Measurements from ENCODE around the gene CROCC. TPM values are rescaled to one million over a fixed set of nuclear protein-coding genes. Genes with fewer than 3 reads are reported as not detected.

Gene CROCC
- total RNA-seq, 1 donor from 2014 or later, result 52.6 TPM

DNA sequence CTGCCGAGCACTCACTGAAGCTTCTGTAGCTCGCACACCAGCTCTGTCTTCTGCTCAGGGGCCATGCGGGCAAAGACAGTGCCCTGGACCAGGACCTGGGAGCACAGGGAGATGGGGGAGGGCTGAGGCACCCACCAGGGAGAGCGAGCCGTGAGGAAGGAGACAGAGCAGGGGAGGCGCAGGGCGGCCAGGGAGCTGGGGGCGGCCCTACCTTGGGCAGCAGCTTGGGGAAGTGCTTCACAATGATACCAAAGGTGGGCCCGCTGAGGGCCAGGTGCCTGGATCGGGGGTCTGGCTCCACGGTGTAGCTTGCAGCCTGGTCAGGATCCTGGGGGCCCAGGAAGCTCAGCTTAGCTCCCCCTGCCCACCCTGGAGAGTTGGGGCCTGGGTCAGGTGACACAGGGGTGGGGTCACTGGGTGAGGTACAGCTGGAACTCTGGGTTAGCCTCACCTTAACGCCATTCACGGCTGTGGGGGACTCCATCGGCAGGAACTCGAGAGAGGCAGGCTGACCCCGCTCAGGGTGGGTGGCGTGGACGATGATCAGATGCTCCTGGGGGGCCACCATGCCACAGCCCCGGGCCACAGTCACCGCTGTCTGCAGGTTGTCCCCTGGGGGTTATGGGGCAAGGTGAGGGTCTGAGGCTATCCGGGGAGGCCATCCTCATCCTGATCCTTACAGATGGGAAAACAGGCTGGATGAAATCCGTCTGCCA, 68.1 kb downstream of the CROCC start:
- H3K27ac Mint-ChIP-seq (ENCODE audit: unreplicated experiment), result no peak overlapping the region
- H3K27me3 Mint-ChIP-seq (ENCODE audit: low read depth), result no peaks in the 10 kb centered on the region
- H3K4me1 Mint-ChIP-seq, result no peaks in the 10 kb centered on the region
- H3K9me3 Mint-ChIP-seq, result no peaks in the 10 kb centered on the region
- no peak overlapping the region for H3K4me3 Mint-ChIP-seq
- TF ChIP-seq, protein P1, sequence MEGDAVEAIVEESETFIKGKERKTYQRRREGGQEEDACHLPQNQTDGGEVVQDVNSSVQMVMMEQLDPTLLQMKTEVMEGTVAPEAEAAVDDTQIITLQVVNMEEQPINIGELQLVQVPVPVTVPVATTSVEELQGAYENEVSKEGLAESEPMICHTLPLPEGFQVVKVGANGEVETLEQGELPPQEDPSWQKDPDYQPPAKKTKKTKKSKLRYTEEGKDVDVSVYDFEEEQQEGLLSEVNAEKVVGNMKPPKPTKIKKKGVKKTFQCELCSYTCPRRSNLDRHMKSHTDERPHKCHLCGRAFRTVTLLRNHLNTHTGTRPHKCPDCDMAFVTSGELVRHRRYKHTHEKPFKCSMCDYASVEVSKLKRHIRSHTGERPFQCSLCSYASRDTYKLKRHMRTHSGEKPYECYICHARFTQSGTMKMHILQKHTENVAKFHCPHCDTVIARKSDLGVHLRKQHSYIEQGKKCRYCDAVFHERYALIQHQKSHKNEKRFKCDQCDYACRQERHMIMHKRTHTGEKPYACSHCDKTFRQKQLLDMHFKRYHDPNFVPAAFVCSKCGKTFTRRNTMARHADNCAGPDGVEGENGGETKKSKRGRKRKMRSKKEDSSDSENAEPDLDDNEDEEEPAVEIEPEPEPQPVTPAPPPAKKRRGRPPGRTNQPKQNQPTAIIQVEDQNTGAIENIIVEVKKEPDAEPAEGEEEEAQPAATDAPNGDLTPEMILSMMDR (conservative IDR thresholded peaks at IDR 0.05), result no peak
- DNase-seq (ENCODE audit: low read depth, low spot score), result no peak
- no peaks in the 10 kb centered on the region for H3K36me3 Mint-ChIP-seq (ENCODE audit: low read depth)

DNA sequence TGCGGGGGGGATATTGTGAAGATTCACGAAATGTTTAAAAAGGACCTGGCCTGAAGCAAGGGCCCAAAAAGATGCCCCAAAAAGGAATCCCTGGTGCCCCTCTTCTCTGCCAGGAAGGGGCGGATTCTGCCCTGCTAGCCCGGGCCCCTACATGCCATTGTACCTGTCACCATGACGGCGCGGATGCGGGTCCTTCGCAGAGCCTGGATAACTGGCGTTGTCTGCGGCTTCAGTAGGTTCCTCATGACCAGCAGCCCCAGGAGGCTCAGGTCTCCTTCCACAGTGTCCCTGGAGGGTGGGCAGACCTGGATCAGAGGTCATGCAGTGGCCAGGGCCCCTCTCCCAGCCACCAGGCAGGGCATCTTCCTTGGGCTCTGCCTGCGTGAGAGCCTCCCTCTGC, 69.8 kb downstream of the CROCC start:
- no peaks in the 10 kb centered on the region for H3K27me3 Mint-ChIP-seq (ENCODE audit: low read depth)
- TF ChIP-seq, protein P1 (conservative IDR thresholded peaks at IDR 0.05), result no peak
- no peaks in the 10 kb centered on the region for H3K4me1 Mint-ChIP-seq
- H3K4me3 Mint-ChIP-seq, result no peak overlapping the region
- DNase-seq (ENCODE audit: low read depth, low spot score), result no peak
- H3K9me3 Mint-ChIP-seq, result no peaks in the 10 kb centered on the region
- H3K36me3 Mint-ChIP-seq (ENCODE audit: low read depth), result no peaks in the 10 kb centered on the region
- no peak overlapping the region for H3K27ac Mint-ChIP-seq (ENCODE audit: unreplicated experiment)

DNA sequence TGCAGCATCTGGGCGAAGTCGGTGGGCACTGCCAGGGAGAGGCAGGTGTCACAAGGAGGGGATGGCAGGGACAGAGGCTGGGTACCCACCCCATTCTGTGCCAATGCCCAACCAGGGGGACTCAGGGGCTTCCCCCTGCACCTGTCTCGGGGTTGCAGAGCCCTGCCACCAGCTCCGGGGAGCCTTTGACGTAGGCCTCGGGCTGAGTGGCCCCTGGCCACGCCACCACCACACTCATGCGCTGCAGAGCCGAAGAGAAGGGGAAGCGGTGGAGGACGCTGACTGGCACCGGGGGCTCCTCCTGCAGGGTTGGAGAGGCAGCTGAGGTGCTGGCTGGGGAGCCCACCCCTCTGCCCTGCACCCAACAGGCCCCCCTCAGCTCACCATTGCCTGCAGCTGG, 70.4 kb downstream of the CROCC start:
- DNase-seq (ENCODE audit: low read depth, low spot score), result no peak
- Mint-ChIP-seq H3K4me3 (no peak overlapping the region), H3K36me3 (ENCODE audit: low read depth) (no peaks in the 10 kb centered on the region), H3K4me1 (no peaks in the 10 kb centered on the region), H3K9me3 (no peaks in the 10 kb centered on the region), H3K27ac (ENCODE audit: unreplicated experiment) (no peak overlapping the region), H3K27me3 (ENCODE audit: low read depth) (no peaks in the 10 kb centered on the region)
- TF ChIP-seq, protein P1 (conservative IDR thresholded peaks at IDR 0.05), result no peak

DNA sequence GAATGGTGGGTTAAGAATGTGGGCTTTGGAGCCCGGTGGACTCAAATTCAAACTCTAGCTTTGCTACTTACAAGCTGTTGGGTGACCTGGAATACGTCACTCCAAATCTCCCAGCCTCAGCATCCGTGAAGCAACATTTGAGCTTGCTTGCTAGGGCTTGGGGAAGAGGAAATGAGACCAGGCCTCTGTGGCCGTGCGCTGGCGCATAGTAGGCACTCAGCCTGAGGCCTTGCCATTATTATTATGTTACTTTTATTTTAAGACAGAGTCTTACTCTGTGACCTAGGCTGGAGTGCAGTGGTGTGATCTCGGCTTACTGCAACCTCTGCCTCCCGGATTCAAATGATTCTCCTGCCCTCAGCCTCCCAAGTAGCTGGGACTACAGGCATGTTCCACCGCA, 70.9 kb downstream of the CROCC start:
- Mint-ChIP-seq H3K4me3 (no peak overlapping the region), H3K4me1 (no peaks in the 10 kb centered on the region), H3K36me3 (ENCODE audit: low read depth) (no peaks in the 10 kb centered on the region), H3K27ac (ENCODE audit: unreplicated experiment) (no peak overlapping the region), H3K9me3 (no peaks in the 10 kb centered on the region), H3K27me3 (ENCODE audit: low read depth) (no peaks in the 10 kb centered on the region)
- TF ChIP-seq, protein P1 (conservative IDR thresholded peaks at IDR 0.05), result no peak
- DNase-seq (ENCODE audit: low read depth, low spot score), result no peak

DNA sequence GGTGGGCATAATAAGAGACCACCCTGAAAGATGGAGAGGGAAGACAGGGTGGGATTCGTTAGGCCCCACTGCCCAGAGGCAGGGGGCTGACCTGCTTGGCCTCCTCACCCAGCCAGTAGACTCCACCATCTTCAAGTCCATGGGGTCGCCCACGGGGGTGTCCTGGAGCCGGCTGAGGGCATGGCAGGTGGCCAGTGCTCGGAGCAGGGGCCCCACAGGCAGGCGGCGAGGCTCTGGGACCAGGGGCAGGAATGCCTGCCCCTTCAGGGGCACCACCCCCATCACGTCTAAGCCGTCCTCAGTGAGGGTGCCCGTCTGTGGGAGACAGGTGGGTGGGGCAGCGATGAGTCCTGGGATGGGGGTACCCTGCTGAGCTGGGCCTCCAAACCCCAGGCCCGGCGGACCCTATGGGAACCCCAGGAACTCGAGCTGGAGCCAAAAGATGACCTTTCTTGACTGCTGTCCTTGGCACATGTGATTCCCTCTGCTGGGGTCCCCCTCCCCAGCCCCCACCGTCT, 71.8 kb downstream of the CROCC start:
- H3K4me3 Mint-ChIP-seq, result no peak overlapping the region
- H3K9me3 Mint-ChIP-seq, result no peaks in the 10 kb centered on the region
- no peaks in the 10 kb centered on the region for H3K36me3 Mint-ChIP-seq (ENCODE audit: low read depth)
- no peaks in the 10 kb centered on the region for H3K27me3 Mint-ChIP-seq (ENCODE audit: low read depth)
- TF ChIP-seq, protein P1 (conservative IDR thresholded peaks at IDR 0.05), result no peak
- no peak overlapping the region for H3K27ac Mint-ChIP-seq (ENCODE audit: unreplicated experiment)
- no peak for DNase-seq (ENCODE audit: low read depth, low spot score)
- no peaks in the 10 kb centered on the region for H3K4me1 Mint-ChIP-seq
